Inferior parietal cortex (tissue), 1 donor: ENCODE results near the gene RASGRF1.
"Not testable (repeated sequence)": the region's sequence is repeated elsewhere in the genome, so short reads cannot be mapped to it uniquely, and the experiment has no call there.

ENCODE experiments used
- DNase-seq: peaks from one replicate; pipeline ENCODE4 v3.0.0-alpha.2; 2016; ENCODE audit errors: extremely low spot score

Gene RASGRF1

DNA sequence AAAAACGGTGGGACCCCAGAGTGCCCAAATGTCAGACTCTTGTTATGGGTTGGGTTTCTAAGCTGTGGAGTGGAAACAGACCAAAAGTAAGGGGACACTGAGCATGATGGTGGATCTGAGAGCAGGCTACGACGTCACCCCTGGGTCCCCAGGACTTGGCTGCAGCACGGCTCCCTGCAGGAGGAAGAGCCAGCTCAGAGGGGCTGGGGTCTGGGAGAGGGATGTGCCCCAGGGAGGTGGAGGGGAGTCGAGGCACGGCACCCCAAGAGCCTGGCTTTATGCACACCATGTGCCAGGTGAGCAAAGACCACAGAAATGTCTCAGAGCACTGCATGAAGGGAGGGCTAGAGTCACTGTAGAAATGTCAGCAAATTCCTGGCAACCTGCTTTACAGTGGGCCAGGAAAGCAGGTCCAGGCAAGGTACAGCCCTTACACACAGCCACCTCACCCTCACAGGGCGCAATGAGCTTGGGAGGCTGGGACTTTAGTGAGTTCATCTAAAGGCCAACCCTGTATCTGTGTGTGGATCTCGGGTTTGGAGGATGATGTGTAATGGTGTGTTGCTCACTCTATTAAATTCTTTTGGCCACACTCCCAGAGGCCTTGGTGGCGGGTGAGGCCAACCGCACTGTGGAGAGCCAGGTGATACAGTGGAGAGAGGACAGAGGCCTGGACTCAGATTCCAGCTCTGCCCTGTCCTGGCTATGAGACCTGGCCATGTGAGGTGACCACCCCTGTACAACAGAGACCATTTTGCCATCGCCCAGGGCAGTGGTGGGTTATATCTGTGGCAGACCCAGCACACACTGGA, 159.8 kb downstream of the RASGRF1 start:
- DNase-seq: no peak

GRCh38 chr15:78929536-78930264, 160.9 kb downstream of the RASGRF1 start:
- no peak for DNase-seq

DNA sequence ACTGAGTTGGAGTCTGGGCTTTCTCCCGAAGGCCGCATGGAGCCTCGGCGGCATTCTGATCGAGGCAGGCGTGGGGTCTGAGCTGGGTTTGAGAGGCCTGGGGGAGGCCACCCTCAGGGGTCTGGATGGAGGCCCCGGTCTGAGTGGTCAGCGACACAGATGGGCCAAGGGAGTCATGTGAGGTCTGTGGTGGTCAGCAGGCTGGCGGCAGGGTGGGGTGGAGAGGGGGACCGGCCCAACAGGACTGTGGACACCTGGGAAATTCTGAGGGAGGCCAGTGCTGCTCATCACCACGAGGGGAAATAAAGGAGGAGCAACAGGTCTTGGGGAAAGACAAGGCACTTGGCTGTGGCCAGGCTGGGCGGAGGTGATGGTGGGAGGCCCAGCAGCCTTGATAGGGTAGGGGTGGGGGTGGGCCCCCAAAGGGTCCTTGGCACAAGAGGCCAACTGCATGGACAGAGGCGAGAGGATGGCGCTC, 161.9 kb downstream of the RASGRF1 start:
- DNase-seq: no peak

DNA sequence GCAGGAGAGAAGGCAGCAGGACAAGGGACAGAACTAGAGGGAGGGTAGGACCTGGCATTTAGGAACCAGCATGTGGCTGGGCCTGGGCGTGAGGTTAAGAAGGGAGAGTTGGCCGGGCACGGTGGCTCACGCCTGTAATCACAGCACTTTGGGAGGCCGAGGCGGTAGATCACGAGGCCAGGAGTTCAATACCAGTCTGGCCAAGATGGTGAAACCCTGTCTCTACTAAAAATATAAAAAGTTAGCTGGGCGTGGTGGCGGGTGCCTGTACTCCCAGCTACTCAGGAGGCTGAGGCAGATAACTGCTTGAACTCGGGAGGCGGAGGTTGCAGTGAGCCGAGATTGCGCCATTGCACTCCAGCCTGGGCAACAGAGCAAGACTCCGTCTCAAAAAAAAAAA, 162.4 kb downstream of the RASGRF1 start:
- DNase-seq: not testable (repeated sequence)

- DNase-seq: no peak
Measured at GRCh38 chr15:78927077-78927790, 163.3 kb downstream of the RASGRF1 start.

- DNase-seq: no peak
Measured at GRCh38 chr15:78925956-78926743, 164.4 kb downstream of the RASGRF1 start.

- DNase-seq: no peak
Measured at GRCh38 chr15:78925076-78925624, 165.4 kb downstream of the RASGRF1 start.

DNA sequence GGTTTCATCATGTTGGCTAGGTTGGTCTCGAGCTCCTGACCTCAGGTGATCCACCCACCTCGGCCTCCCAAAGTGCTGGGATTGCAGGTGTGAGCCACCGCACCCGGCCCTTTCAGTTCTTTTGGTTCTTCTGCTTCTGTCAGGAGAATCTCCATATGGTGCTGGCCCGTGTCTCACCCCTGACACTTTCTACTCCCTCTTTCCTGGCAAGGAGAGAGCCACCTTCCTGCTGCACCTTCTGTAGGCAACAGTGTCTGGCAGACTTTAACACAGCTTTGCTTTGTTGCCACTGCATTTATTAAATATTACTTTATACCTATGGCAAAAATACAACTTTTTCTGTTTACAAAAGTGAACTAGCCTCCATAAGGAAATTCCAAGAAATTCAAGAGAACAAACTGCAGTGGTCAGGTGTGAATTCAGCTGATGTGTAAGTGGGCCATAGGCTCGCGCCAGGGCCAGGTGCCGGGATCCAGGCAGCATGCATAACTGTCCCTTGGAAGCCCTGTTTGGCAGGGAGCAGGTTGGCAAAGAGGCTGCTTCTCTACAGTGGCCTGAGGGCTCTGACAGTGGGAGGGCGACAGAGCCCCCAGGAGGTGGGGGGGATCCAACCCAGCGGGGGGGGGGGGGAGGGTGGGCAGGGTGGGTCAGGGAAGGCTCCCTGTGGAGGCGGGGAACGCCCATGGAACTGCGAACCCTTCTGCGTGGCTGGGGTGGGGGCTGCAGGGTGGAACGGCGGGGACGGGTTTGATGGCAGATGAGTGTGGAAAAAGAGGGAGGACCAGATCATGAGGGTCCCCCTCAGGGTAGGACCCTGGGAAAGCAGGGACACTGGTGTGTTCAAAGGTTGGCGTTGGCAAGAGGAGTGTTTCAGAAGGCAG, 166.9 kb downstream of the RASGRF1 start:
- no peak for DNase-seq

GRCh38 chr15:78923015-78923414, 167.6 kb downstream of the RASGRF1 start:
- DNase-seq: no peak

DNA sequence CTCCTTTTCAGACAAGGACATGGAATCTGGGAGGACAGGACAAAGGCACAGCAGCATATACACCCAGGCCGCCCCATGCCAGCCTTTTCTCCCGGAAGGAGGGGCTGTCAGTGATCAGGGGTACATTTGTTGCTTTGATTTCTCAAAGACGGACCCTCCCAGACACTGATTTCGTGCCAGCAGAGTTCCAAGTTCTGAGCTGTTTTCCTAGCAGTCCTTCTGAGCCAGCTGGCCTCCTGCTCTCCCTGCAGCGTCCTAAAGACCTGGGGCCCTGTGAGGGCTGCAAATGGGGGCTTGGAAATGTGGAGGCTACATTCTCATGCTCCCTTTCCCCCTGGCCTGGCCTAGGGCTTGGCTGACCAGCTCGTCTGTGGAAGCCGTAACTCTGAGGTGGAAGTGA, 168.1 kb downstream of the RASGRF1 start:
- DNase-seq: no peak

DNA sequence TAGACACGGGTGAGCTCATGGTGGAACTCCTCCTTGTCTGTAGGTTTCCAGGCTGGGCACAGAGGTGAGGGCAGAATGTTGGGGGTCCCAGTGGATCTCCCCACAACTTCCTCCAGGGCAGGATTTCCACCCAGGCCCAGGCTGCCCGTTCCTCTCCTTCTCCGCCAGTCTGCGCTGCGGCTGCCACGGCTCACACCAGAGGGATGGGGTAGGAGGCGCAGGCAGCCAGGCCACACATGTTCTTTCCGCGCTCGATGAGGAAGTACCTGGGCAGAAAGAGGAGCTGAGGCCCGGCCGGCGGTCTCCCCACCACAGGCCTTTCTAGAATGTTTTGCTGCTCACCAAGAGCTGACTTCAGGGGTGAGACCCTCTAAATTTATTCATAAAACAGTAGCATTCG, 168.6 kb downstream of the RASGRF1 start:
- DNase-seq: no peak

DNA sequence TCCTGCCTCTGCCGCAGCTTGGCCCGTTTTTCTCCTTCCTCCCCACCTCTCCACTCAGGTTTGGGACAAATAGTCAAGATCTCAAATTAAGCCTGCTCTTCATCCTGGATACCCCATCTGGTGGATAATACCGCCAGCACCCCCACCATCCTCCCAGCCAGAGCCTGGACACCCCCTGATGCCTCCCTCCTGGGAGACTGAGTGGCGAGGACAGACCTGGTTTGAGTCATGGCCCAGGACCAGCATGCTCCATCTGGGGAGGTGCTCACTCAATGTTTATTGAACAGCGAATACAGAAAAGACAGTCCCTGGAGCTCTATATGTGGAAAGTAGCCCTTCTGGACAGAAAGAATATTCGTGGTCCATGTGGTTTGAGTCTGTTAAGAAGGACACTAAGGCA, 169.1 kb downstream of the RASGRF1 start:
- no peak for DNase-seq

- DNase-seq: no peak
Measured at GRCh38 chr15:78917888-78918287, 172.7 kb downstream of the RASGRF1 start.

DNA sequence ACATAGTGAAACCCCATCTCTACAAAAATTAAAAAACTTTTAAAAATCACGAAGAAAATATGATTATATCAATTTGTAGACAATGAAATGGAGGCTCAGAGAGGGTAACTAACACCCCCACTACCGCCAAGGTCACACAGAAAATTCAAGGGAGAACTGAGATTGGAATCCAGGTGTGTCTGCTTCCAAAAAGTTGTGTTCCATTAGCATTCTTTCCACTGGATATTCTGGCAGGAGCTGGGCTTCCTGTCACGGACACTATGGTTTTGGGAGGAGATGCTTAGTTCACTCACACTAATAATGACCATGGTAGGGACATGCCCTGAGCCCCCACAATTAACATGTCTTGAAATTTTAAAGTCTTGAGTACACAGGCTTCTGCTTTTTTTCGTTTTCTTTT, 174.5 kb downstream of the RASGRF1 start:
- no peak for DNase-seq

DNA sequence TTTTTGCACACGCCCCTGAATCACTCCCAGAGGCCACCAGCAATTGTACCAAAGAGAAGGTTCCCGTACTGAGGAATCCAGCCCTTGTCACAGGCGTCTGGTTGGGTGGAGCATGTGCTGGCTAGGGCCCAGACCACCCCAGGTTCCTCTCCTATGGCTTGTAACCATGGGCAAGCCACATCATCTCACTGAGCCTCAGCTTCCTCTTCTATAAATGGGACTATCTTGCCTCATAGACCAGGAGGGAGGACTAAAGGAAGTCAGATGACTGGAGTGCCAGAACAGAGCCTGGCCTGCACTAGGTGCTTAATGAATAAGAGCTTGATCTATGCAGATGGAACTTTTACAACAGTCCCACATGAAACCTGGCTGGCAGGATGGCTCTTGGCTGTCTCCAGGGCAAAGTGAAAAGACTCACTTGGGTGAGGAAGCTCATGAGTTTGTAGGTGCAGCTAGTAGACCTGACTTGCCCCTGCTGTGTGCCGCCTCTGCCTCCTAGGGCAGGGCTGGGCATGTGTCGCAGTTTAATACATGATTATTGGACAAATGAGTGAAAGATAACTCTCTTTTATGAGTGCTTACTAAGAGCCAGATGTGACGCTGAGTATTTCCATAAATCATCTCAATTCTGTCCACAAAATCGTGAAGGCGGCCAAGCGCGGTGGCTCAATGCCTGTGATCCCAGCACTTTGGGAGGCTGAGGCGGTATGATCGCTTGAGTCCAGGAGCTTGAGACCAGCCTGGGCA, 175.1 kb downstream of the RASGRF1 start:
- DNase-seq: no peak

DNA sequence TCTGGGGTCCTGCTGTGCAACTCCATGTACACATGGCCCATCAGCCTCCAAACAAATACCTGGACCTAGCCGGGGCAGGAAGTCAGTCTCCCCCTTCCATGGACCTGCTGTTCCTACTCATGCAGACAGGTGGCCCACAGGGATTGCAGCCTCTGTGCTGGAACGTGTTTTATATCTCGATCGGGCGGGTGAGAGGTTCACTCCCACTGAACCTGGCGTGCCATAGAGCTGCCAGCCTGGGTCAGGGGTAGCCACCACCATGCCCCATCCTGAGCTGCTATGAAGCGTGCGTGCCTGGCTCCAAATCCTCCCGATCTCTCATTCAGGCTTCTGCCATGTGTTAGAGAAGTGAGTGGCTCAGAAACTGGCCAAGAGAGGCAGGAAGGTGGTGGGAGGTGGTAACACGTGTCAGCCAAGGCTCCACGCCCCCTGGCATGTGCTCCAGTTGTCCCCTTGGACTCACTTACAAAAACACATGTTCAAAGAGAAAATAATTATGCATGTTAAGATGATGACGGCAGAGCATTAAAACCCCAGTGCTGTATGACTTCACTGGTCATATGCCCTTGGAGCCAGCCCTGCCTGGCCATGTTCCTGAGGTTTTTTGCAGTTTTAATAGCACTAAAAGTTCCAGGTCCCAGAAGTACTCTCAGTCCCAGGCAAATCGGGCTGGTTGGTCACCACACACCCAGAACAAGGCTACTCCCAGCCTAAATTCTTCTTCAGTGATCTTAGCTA, 176.4 kb downstream of the RASGRF1 start:
- no peak for DNase-seq

DNA sequence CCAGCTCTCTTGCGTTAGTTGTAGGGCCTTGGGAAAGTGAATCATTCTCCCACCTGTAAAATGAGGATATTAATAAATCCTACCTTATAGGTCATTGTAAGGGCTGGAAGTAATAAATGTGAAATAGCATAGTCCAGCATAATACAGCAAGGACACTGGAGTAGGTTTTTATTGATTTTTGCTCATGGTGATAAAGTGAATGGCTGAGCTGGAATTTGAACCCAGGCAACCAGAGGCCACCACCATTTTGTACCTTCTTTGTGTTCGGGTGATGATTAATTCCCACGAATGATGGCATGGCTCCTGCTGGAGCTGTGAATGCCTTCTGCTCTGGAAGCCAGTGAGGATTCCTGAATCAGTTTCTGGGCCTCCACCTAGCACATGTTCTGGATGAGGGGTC, 177.6 kb downstream of the RASGRF1 start:
- no peak for DNase-seq

DNA sequence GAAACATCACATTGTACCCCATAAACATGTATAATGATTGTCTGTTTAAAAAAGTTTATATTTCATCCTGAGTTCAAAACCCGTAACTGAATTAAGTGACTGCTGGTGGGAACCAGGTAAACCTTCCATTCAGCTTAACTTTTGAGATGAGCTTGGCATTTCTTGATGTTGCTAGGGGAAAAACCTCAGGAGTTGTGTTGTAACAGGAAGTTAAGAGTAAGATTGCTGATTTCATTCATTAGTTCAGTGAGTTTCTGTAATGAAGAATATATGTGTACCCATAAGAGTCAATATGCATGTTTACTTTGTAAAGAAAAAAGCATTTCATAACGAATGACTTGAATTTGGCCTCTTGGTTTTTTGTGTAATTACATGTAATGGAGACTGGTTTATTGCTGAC, 178.3 kb downstream of the RASGRF1 start:
- no peak for DNase-seq

DNA sequence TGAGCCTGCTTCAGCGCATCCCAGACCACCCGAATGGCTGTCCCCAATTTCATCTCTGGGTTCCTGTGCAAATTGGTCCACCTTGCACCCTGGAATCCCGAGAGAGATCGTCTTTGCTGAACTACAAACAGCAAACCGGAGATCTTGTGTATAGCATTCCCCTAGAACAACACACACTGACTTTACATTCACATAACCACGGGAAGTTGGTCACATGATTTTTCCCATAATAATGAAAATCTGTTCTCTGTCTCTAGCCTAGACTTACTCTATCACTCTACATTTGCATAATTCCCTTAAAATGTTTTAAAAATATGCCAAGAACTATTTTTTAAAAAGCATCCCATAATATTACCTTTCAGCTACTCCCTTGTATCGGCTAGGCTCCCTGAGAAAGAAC, 180.3 kb downstream of the RASGRF1 start:
- DNase-seq: no peak
